ENCODE measurements around the gene MARK2.
A peak's percentile ranks its signal among the peaks of the same experiment; 100 is the strongest.

Gene MARK2

GRCh38 chr11:63874511-63874910 lies 35.6 kb downstream of the MARK2 start:
- Histone ChIP-seq H3K4me3 (no peak overlapping the region), H3K27ac (peak overlapping the region in 7 of 21 experiments; percentile 0 to 63 (median 43))

- H3K4me3 ChIP-seq, result no peak overlapping the region
- H3K27ac ChIP-seq, result peak overlapping the region in 1 of 21 experiments; percentile 31
Measured at GRCh38 chr11:63875506-63876065, 36.7 kb downstream of the MARK2 start.

- H3K4me3 ChIP-seq, result no peak overlapping the region
- H3K27ac ChIP-seq, result no peak overlapping the region
Measured at GRCh38 chr11:63876616-63877015, 37.7 kb downstream of the MARK2 start.

- H3K27ac ChIP-seq, result no peak overlapping the region
- no peak overlapping the region for H3K4me3 ChIP-seq
Measured at GRCh38 chr11:63877658-63878241, 38.8 kb downstream of the MARK2 start.

GRCh38 chr11:63879598-63880402 lies 40.9 kb downstream of the MARK2 start:
- Histone ChIP-seq H3K27ac (peak overlapping the region in 14 of 21 experiments; percentile 3 to 75 (median 25)), H3K4me3 (no peak overlapping the region)

- no peak overlapping the region for H3K4me3 ChIP-seq
- peak overlapping the region in 5 of 21 experiments; percentile 13 to 54 (median 32) for H3K27ac ChIP-seq
Measured at GRCh38 chr11:63880403-63880790, 41.5 kb downstream of the MARK2 start.

- Histone ChIP-seq H3K27ac (peak overlapping the region in 2 of 21 experiments; percentile 0 to 31), H3K4me3 (no peak overlapping the region)
Measured at GRCh38 chr11:63882555-63883242, 43.8 kb downstream of the MARK2 start.

- H3K4me3 ChIP-seq, result no peak overlapping the region
- peak overlapping the region in 6 of 21 experiments; percentile 12 to 54 (median 38) for H3K27ac ChIP-seq
Measured at GRCh38 chr11:63883791-63884190, 44.9 kb downstream of the MARK2 start.

GRCh38 chr11:63884196-63884932 lies 45.5 kb downstream of the MARK2 start:
- H3K4me3 ChIP-seq, result no peak overlapping the region
- H3K27ac ChIP-seq, result peak overlapping the region in 6 of 21 experiments; percentile 12 to 54 (median 38)

GRCh38 chr11:63887386-63887999 lies 48.6 kb downstream of the MARK2 start:
- peak overlapping the region in 20 of 21 experiments; percentile 74 to 95 (median 84) for H3K27ac ChIP-seq
- H3K4me3 ChIP-seq, result no peak overlapping the region

GRCh38 chr11:63888170-63889086 lies 49.5 kb downstream of the MARK2 start:
- H3K27ac ChIP-seq, result peak overlapping the region in 20 of 21 experiments; percentile 74 to 95 (median 84)
- H3K4me3 ChIP-seq, result peak overlapping the region; percentile 18 to 41 (median 29)

- H3K27ac ChIP-seq, result peak overlapping the region in 20 of 21 experiments; percentile 74 to 95 (median 84)
- H3K4me3 ChIP-seq, result peak overlapping the region in 6 of 7 experiments; percentile 18 to 41 (median 26)
Measured at GRCh38 chr11:63889344-63889743, 50.4 kb downstream of the MARK2 start.

- peak overlapping the region in 8 of 21 experiments; percentile 46 to 88 (median 83) for H3K27ac ChIP-seq
- no peak overlapping the region for H3K4me3 ChIP-seq
Measured at GRCh38 chr11:63890368-63890767, 51.5 kb downstream of the MARK2 start.

GRCh38 chr11:63892228-63892627 lies 53.3 kb downstream of the MARK2 start:
- Histone ChIP-seq H3K27ac (peak overlapping the region in 1 of 21 experiments; percentile 13), H3K4me3 (no peak overlapping the region)

- Histone ChIP-seq H3K27ac (no peak overlapping the region), H3K4me3 (no peak overlapping the region)
Measured at GRCh38 chr11:63893355-63893754, 54.4 kb downstream of the MARK2 start.

- Histone ChIP-seq H3K27ac (no peak overlapping the region), H3K4me3 (no peak overlapping the region)
Measured at GRCh38 chr11:63896071-63896470, 57.2 kb downstream of the MARK2 start.

GRCh38 chr11:63897459-63898146 lies 58.7 kb downstream of the MARK2 start:
- no peak overlapping the region for H3K4me3 ChIP-seq
- H3K27ac ChIP-seq, result peak overlapping the region in 3 of 21 experiments; percentile 14 to 69 (median 35)
